ENCODE measurements around the gene HSDL1. TPM values are rescaled to one million over a fixed set of nuclear protein-coding genes. Genes with fewer than 3 reads are reported as not detected.

Gene HSDL1
- total RNA-seq, 2 experiments from 2014 or later, result 5.8 to 7.5 TPM

DNA sequence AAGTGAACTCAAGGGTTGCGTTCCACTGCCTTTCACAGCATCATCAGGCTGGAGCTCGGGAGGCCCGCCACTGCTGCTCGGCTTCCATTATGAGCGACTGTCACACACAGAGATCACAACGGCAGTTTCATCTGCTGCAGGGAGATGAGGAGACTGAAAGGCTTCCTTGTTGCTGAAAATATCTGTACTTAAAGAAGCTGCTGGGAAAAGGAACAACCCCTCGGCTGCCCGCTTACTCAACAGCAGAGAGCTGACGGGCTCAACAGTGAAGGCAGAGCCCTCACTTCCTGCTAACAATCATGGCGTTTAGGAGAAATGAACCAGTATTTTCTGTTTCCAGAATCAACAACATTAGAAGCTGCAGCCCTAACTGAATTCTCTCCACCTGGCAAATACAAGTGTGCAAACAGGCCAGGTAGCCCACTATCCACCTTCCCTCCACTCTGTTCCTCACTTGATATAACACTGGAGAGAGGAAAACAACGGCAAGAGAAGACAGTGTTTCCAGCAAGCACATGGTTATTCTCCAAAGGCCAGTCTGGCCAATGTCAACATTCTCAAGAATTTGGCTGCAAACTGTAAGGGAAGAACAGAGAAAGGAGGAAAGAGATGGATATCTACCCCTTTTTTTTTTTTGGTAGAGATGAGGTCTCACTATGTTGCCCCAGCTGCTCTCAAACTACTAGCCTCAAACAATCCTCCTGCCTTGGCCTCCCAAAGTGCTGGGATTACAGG, 62.0 kb downstream of the HSDL1 start:
- Mint-ChIP-seq H3K27me3 (ENCODE audit: low read depth) (no peaks in the 10 kb centered on the region), H3K4me1 (ENCODE audit: low read depth) (peaks cover 16% of the 10 kb centered on the region), H3K36me3 (ENCODE audit: low read depth) (peaks cover 21% of the 10 kb centered on the region), H3K27ac (no peak overlapping the region), H3K9me3 (no peaks in the 10 kb centered on the region), H3K4me3 (no peak overlapping the region)
- CTCF ChIA-PET, result interaction anchor here (0.7 to 8.4 kb wide), 5 partner anchors 17 to 104 kb away, joined by 3 to 138 read pairs (median 42); partner anchors contain the start of genes MBTPS1 and TAF1C
- intact Hi-C loops (cut with micrococcal nuclease), result no loop called here
- no peak for DNase-seq

DNA sequence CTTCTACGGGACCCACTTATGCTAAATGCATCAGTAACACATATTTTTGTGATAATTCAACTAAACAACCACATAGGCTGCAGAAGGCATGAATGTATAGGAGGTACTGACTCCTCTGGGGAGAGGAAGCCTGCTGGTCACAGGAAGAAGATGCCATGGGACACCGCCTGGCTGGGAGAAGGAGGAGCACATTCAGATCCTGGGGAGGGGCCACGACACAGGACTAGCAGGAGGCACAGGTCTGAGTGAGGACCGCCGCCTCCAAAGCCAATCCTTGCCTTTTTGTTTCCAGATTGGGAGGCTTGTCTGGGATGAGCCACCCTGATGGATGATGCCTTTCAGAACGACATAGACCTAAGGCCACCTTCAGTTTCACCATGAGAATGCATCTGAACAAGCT, 62.9 kb downstream of the HSDL1 start:
- Mint-ChIP-seq H3K36me3 (ENCODE audit: low read depth) (peaks cover 22% of the 10 kb centered on the region), H3K9me3 (no peaks in the 10 kb centered on the region), H3K4me3 (no peak overlapping the region), H3K27me3 (ENCODE audit: low read depth) (no peaks in the 10 kb centered on the region), H3K27ac (no peak overlapping the region), H3K4me1 (ENCODE audit: low read depth) (peaks cover 10% of the 10 kb centered on the region)
- CTCF ChIA-PET, result interaction anchor here (1.6 to 8.4 kb wide), 4 partner anchors 16 to 93 kb away, joined by 4 to 138 read pairs (median 24); partner anchors contain the start of gene MBTPS1
- DNase-seq, result no peak
- intact Hi-C loops (cut with micrococcal nuclease), result no loop called here

DNA sequence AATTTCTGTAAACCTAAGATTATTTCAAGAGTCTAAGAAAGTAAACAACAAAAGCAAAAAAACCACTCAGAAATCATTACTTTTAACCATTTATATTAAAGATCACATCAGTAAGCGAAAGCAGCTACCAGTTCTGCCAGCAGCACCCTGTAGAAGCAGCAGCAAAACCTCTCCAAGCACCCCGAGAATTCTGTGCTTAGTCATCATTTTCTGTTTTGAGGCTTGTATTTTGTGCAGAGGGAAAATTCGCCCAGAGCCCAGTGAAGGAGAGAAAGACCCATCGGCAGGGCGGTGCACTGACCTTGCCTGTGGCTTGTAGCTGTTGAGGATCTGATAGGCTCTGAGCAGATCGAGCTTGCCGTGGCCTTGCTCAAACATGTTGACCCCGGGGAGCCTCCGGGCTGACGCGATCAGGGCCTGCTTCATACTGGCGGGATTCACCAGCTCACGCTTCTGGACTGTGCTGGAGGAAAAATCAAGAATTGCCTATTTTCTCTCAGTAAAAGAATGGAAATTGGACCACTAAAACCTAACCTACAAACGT, 63.5 kb downstream of the HSDL1 start:
- CTCF ChIA-PET, result interaction anchor here (0.7 to 1.8 kb wide), 4 partner anchors 15 to 186 kb away, joined by 3 to 5 read pairs (median 4); partner anchors contain the start of gene MBTPS1
- H3K36me3 Mint-ChIP-seq (ENCODE audit: low read depth), result peaks cover 22% of the 10 kb centered on the region
- H3K4me3 Mint-ChIP-seq, result no peak overlapping the region
- H3K9me3 Mint-ChIP-seq, result no peaks in the 10 kb centered on the region
- no peaks in the 10 kb centered on the region for H3K27me3 Mint-ChIP-seq (ENCODE audit: low read depth)
- peaks cover 8% of the 10 kb centered on the region for H3K4me1 Mint-ChIP-seq (ENCODE audit: low read depth)
- intact Hi-C loops (cut with micrococcal nuclease), result no loop called here
- H3K27ac Mint-ChIP-seq, result no peak overlapping the region
- DNase-seq, result no peak

DNA sequence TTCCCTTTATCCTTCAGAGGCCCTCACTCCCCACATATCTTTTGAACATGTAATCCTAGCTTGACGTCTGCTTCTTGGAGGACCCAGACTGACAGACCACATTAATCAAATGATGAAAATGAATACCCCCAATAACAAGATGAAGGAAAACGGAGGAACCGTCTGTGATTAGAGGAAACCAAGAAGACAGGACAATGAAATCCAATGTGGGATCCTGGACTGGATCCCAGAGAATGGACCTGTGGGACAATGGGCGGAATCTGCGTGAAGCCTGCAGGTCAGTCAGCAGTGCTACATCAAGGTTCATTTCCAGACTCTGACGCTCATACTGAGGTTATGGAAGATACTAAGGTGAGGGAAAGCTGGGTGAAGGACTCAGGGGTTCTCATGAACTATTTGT, 64.2 kb downstream of the HSDL1 start:
- CTCF ChIA-PET, result interaction anchor here (1.4 to 1.8 kb wide), 2 partner anchors 14 to 114 kb away, joined by 3 to 5 read pairs; no protein-coding TSS in a partner anchor
- Mint-ChIP-seq H3K9me3 (no peaks in the 10 kb centered on the region), H3K27me3 (ENCODE audit: low read depth) (no peaks in the 10 kb centered on the region), H3K4me1 (ENCODE audit: low read depth) (peaks cover 3% of the 10 kb centered on the region), H3K27ac (no peak overlapping the region), H3K4me3 (no peak overlapping the region), H3K36me3 (ENCODE audit: low read depth) (peaks cover 23% of the 10 kb centered on the region)
- no peak for DNase-seq
- intact Hi-C loops (cut with micrococcal nuclease), result no loop called here

DNA sequence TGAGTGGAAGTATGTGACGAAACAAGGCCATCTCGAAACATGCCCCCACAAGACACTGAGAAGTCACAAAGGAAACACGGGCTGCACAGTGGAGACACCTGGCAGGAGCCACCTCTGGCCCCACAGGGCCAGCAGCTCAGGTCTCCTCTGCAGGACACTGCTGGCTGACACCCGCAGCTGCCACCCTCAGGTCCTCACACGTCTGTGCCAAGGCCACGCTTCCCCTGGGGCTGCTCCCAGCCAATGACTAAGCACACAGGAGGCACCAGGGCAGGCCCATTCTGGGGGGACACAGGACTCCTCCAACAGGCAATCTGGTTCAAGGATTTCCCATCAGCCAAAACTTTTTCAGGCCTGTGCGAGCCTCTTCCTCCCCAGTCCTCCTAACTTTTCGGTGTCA, 64.6 kb downstream of the HSDL1 start:
- CTCF ChIA-PET, result interaction anchor here (0.5 to 1.8 kb wide), 5 partner anchors 8 to 114 kb away, joined by 3 to 5 read pairs (median 4); partner anchors contain the start of gene TAF1C
- H3K4me1 Mint-ChIP-seq (ENCODE audit: low read depth), result peaks cover 2% of the 10 kb centered on the region

DNA sequence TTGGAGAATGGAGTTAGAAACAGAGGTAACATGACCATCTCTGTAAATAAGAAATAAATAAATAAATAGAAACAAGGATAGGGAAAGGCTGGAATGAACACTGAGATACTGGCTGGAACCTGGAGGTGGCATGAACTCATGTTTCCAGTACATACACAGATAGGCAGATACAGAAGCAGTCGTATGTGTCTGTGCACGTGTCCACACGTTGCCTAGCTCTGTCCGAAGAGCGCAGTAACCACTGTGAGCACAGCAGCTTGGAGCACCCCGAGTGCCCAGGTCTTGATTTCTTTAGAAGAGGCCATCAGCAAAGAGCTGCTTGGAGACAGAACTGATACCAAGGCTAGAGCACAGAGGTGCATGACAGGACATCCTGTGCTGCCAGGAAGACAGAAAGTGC, 65.3 kb downstream of the HSDL1 start:
- DNase-seq, result no peak
- H3K4me3 Mint-ChIP-seq, result no peak overlapping the region
- no peak overlapping the region for H3K27ac Mint-ChIP-seq
- H3K4me1 Mint-ChIP-seq (ENCODE audit: low read depth), result peaks cover 2% of the 10 kb centered on the region
- CTCF ChIA-PET, result interaction anchor here (0.8 to 1.2 kb wide), 2 partner anchors 9 to 107 kb away, joined by 4 read pairs; partner anchors contain the start of gene TAF1C
- H3K36me3 Mint-ChIP-seq (ENCODE audit: low read depth), result peaks cover 26% of the 10 kb centered on the region
- H3K27me3 Mint-ChIP-seq (ENCODE audit: low read depth), result no peaks in the 10 kb centered on the region
- no peaks in the 10 kb centered on the region for H3K9me3 Mint-ChIP-seq
- intact Hi-C loops (cut with micrococcal nuclease), result no loop called here

More for the DNA sequence above, 64.6 kb downstream of the HSDL1 start:
- intact Hi-C loops (cut with micrococcal nuclease), result no loop called here
- Mint-ChIP-seq H3K4me3 (no peak overlapping the region), H3K36me3 (ENCODE audit: low read depth) (peaks cover 26% of the 10 kb centered on the region), H3K9me3 (no peaks in the 10 kb centered on the region), H3K27me3 (ENCODE audit: low read depth) (no peaks in the 10 kb centered on the region), H3K27ac (no peak overlapping the region)
- no peak for DNase-seq

DNA sequence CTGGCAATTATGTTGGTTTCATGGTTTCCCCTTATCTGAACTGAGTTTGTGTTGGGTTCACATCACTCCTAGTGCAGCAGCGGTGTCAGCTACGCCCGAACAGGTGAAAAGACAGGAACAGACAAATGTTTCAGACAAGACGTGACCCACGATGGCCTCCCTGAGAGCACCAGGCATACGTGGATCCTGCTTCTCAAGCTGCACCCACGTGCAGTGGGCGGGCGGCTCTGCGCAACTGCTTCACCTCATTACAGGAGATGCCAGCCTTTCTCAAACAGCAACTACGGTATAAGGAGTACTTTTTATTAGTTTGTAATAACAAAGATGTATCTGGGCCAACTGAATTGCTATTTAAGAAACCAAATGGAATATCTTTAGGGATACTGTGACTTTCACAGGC, 69.6 kb downstream of the HSDL1 start:
- intact Hi-C loops (cut with micrococcal nuclease), result no loop called here
- CTCF ChIA-PET, result interaction anchor here (1.1 to 1.2 kb wide), 2 partner anchors 9 kb away, joined by 5 to 6 read pairs; no protein-coding TSS in a partner anchor
- Mint-ChIP-seq H3K36me3 (ENCODE audit: low read depth) (peaks cover 21% of the 10 kb centered on the region), H3K27ac (no peak overlapping the region), H3K27me3 (ENCODE audit: low read depth) (no peaks in the 10 kb centered on the region), H3K4me1 (ENCODE audit: low read depth) (peaks cover 2% of the 10 kb centered on the region), H3K9me3 (no peaks in the 10 kb centered on the region), H3K4me3 (no peak overlapping the region)
- no peak for DNase-seq

DNA sequence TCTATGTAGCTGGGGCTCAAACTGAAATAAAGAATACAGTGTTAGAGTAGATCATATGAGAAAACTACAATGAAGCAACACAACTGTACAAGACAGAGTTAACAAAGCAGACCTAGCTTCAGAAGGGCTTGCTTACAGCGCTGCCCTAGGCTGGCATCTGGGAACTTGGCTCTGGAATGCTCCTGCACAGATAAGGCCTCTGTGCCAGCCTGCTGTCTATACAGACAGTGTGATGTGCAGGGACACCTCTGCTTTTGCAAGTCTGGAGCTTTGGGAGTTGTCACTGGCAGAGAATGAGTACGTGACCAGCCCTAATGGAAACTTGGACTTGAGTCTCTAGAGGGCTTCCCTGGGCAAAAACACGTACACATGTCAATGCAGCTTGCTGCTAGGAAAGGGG, 70.3 kb downstream of the HSDL1 start:
- H3K4me1 Mint-ChIP-seq (ENCODE audit: low read depth), result peaks cover 2% of the 10 kb centered on the region
- H3K9me3 Mint-ChIP-seq, result no peaks in the 10 kb centered on the region
- no peak for DNase-seq
- H3K4me3 Mint-ChIP-seq, result no peak overlapping the region
- CTCF ChIA-PET, result interaction anchor here (1.1 to 1.2 kb wide), 2 partner anchors 9 to 10 kb away, joined by 5 to 6 read pairs; no protein-coding TSS in a partner anchor
- no peaks in the 10 kb centered on the region for H3K27me3 Mint-ChIP-seq (ENCODE audit: low read depth)
- peaks cover 21% of the 10 kb centered on the region for H3K36me3 Mint-ChIP-seq (ENCODE audit: low read depth)
- no peak overlapping the region for H3K27ac Mint-ChIP-seq
- intact Hi-C loops (cut with micrococcal nuclease), result no loop called here

Other genes with a start within 250 kb of the HSDL1 start
- gene MLYCD, start 246.1 kb downstream of the HSDL1 start, total RNA-seq, result 1 to 10 TPM; 2.0 to 2.3 TPM
- under 1 TPM; 0.47 to 0.86 TPM for gene OSGIN1, start 191.9 kb downstream of the HSDL1 start, total RNA-seq
- not detected for gene NECAB2, start 176.9 kb downstream of the HSDL1 start, total RNA-seq
- not detected for gene SLC38A8, start 102.4 kb downstream of the HSDL1 start, total RNA-seq
- 10 to 100 TPM; 36.9 to 41.3 TPM for gene MBTPS1, start 28.2 kb downstream of the HSDL1 start, total RNA-seq
- gene DNAAF1, start 131 bp upstream of the HSDL1 start, total RNA-seq, result not detected
- gene TAF1C, start 41.9 kb upstream of the HSDL1 start, total RNA-seq, result 10 to 100 TPM; 59.3 to 66.2 TPM
- gene ADAD2, start 46.0 kb upstream of the HSDL1 start, total RNA-seq, result under 1 TPM; 0.30 to 0.45 TPM
- not detected for gene KCNG4, start 94.8 kb upstream of the HSDL1 start, total RNA-seq
- gene WFDC1, start 149.7 kb upstream of the HSDL1 start, total RNA-seq, result not detected
- gene ATP2C2, start 223.4 kb upstream of the HSDL1 start, total RNA-seq, result not detected